HG03460 (cell line): ENCODE data around the gene MYH7.

Source experiments
- ATAC-seq: cut with Tn5 transposase; IDR thresholded peaks from one replicate; pipeline ENCODE4 v1.9.1; 2021; ENCODE audit not compliant: unreplicated experiment

Gene MYH7

DNA sequence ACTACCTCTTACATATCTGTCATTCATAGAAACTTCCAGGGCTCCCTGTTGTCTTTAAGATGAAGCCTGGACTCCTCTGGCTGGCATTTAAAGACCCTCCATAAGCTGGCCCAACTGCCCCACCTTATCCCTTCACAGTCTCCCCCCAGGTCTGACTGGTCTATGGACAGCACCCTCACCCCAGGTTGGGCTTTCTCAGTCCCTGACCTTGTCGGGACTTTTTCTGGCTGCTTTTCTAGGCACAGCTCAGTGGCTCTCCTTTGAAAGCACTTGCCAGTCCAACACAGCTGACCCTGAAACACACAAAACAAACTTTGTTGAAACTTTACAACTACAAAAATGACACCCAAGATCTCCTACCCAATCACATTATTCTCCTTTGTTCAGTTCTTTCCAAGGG, 13.9 kb upstream of the MYH7 start:
- ATAC-seq = no peak

GRCh38 chr14:23447361-23448350, 12.2 kb upstream of the MYH7 start:
- ATAC-seq = no peak

- ATAC-seq = no peak
Observed at GRCh38 chr14:23446291-23446851, 10.9 kb upstream of the MYH7 start.

- no peak for ATAC-seq
Observed at GRCh38 chr14:23445773-23446172, 10.3 kb upstream of the MYH7 start.

GRCh38 chr14:23444314-23444713, 8.9 kb upstream of the MYH7 start:
- no peak for ATAC-seq

GRCh38 chr14:23443881-23444280, 8.4 kb upstream of the MYH7 start:
- no peak for ATAC-seq

DNA sequence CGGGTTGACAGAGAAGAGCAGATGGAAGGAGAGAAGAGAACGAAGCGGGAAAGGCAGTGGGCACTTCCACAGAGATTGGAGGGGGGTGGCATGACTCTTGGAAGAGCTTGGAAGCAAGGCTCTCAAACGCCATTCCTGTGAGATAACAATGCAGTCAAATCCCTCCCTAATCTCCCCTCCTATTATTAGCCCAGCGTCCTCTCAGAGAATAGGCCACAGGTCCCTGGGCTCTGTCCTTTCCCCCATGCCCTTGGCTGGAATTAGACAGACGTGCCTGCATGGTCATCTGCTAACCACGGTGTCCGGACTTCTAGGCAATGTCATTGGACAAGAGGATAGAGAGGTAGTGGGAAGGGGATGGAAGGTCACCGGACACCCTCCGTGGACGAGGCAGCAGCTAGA, 8.0 kb upstream of the MYH7 start:
- ATAC-seq = no peak

- ATAC-seq = no peak
Observed at GRCh38 chr14:23442721-23443356, 7.4 kb upstream of the MYH7 start.

GRCh38 chr14:23441076-23441475, 5.6 kb upstream of the MYH7 start:
- no peak for ATAC-seq

- ATAC-seq = no peak
Observed at GRCh38 chr14:23439107-23439835, 3.8 kb upstream of the MYH7 start.

DNA sequence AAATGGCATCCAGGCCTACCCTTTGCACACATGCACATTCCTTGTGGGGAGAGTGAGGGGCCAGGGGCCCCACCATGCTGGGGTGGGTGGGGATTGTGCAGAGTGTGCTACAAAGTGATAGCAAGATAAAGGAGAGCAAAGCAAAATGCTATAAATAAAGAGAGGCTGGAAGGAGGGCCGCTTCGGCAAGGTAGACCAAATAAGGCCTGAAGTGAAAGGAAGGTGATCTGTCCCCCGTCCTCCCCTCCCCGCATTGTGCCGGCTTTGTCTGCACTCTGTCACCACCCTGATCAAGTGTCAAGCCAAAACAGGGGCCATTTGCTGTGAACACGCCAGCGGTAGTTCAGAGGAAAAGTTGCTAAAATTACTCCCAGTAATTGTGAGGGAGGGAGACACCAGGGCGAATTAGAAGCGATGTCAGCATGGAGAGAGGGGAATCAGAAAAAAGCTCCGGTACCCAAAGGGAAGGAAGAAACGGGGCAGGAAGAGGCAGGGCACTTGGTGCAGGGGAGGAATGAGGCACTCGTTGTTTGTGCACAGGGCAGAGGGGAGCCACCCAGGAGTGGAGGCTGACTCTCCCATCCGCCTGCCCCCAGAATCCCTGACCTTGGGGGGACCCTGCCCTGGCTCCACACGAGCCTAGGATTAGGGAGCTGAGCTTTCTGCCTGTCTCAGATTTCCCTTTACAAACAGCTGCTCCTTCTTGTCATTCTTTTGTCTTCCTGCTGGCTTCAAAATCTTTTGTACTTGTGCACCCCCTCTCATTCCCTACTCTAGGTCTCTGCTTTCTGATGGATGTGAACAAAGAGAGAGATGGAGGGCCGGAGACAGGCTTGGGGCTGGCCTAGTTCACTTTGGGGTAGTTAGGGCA, 2.9 kb upstream of the MYH7 start:
- no peak for ATAC-seq

GRCh38 chr14:23437133-23438100, 2.0 kb upstream of the MYH7 start:
- ATAC-seq = no peak

DNA sequence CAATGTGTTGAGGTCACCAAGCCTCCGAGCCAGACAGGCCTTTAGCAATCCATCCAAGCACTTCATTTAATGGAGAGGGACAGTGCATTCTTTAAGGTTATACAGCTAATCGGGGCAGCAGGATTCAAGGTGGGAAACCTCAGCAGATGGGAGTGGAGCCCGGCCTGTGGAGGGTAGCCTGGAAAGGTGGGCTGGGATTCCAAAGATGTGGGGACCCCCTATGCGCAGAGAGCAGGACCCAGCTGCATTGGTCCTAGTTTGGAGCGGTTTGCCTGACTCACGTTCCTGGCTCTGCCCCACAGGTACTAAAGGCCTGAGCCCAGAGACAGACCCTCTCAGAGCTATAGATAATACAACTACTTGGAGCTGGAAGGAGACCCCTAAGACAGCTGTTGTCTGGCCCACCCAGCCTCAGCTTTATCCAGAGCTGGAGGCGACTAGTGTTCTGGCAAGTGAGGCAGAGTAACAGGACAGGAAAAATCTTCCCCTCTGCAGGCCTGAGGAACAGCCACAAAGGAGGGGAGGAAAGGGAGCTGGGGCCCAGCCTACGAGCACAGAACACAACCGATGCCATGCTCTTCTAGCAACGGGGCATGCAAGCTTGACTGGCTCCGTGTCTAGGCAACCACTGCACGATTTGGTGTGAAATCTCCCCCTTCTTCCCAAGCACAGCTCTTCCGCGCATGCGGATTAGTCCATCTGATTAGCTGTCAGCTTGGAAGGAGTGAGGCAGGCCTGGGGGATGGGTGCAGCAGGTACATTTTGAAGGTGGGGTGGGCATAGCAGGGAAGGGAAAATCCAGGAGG, 1.1 kb upstream of the MYH7 start:
- no peak for ATAC-seq

DNA sequence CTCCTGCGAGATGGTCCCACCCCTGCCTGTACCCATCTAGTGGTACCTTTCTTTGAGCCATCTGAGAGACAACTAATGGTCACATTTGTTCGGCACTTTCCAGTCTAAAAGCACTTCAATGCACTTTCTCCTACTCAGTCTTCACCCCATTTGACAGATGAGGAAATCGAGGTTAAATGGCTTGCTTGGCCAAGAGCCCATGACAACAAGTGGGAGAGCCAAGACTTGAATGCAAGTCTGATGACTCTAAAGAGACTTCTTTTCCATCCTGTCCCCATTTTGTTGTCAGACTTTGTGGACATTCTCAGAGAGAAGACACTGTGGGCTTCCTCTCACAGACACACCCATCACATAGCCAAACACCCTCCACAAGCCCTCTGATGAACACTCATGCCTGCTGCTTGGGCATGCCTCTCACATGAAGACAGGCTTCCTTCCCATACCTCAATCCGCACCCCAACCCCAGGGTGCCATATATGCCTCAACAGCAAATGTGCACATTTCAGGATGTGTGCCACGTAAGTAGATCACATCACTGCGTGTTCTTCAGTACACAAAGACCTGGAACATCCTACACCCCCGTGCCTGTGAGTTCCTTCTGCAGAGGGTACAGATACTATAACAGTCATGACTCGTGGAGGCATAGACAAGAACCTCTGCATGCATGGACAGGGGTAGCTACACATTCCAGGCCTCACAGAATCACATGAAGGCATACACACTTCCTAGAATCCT, 805 bp downstream of the MYH7 start:
- no peak for ATAC-seq

DNA sequence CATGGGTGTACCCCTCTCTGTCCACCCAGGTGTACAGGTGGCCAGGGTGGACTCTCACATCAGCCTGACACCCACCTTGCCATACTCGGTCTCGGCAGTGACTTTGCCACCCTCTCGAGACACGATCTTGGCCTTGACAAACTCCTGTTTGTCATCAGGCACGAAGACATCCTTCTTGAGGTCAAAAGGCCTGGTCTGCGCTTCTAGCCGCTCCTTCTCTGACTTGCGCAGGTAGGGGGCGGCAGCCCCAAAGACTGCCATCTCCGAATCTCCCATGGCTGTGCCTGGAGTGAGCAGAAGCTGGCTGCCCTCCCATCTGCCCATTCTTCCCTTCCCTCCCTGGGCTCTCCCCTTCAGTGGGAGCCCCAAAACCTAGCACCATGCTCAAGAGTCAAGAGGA, 2.0 kb downstream of the MYH7 start:
- ATAC-seq = no peak

DNA sequence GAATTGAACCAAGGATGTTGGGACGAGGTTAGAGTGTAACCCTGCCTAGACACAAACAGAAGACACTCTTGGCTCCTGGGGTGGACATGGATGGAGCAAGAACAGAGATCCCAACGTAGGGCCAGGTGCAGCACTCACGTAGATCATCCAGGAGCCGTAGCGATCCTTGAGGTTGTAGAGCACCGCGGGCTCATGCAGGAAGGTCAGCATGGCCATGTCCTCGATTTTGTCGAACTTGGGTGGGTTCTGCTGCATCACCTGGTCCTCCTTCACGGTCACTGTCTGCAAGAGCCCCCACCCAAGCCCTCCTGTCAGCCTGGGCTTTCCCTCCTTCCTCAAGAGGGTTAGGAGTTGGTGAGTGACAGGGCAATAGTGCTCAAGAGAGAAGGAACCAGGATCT, 2.5 kb downstream of the MYH7 start:
- no peak for ATAC-seq

- ATAC-seq = no peak
Observed at GRCh38 chr14:23432102-23432925, 3.1 kb downstream of the MYH7 start.
